H9 (cell line): ENCODE results near the gene KHNYN. TPM values are rescaled to one million over a fixed set of nuclear protein-coding genes. Genes with fewer than 3 reads are reported as not detected.

Source experiments
- DNase-seq: peaks from one replicate; pipeline ENCODE4 v3.0.0-alpha.2; 2017
- H2AFZ ChIP-seq: one replicate; pipeline ENCODE4 v1.6.1; 2013; ENCODE audit warnings: mild to moderate bottlenecking, low read length, control low read depth, moderate library complexity
- H2AK5ac ChIP-seq: 2 replicates; pipeline ENCODE4 v1.6.1; 2013; ENCODE audit warnings: low read length, control low read depth, mixed read lengths; ENCODE audit not compliant: insufficient read length
- H2BK120ac ChIP-seq: one replicate; pipeline ENCODE4 v1.6.1; 2013; ENCODE audit warnings: low read depth, mild to moderate bottlenecking, low read length, control low read depth, inconsistent platforms; ENCODE audit not compliant: poor library complexity, severe bottlenecking
- H2BK12ac ChIP-seq: 2 replicates; pipeline ENCODE4 v1.6.1; 2013; ENCODE audit warnings: low read length, control low read depth, mixed read lengths, low read depth; ENCODE audit not compliant: insufficient read length
- H2BK15ac ChIP-seq: 2 replicates; pipeline ENCODE4 v1.6.1; 2013; ENCODE audit warnings: low read depth, low read length, control low read depth
- H2BK20ac ChIP-seq: one replicate; pipeline ENCODE4 v1.6.1; 2013; ENCODE audit warnings: low read depth, mild to moderate bottlenecking, low read length, control low read depth, inconsistent platforms; ENCODE audit not compliant: poor library complexity, severe bottlenecking
- H2BK5ac ChIP-seq: 2 replicates; pipeline ENCODE4 v1.6.1; 2013; ENCODE audit warnings: low read length, control low read depth, mixed read lengths; ENCODE audit not compliant: insufficient read length
- H3K14ac ChIP-seq: 2 replicates; pipeline ENCODE4 v1.6.1; 2013; ENCODE audit warnings: low read length, control low read depth; ENCODE audit not compliant: insufficient read depth
- H3K18ac ChIP-seq: 2 replicates; pipeline ENCODE4 v1.6.1; 2013; ENCODE audit warnings: low read depth, mild to moderate bottlenecking, mixed read lengths, low read length, control low read depth; ENCODE audit not compliant: insufficient read length
- H3K23ac ChIP-seq: 2 replicates; pipeline ENCODE4 v1.6.1; 2013; ENCODE audit warnings: low read length, control low read depth, mixed read lengths, low read depth; ENCODE audit not compliant: insufficient read length
- H3K23me2 ChIP-seq: 2 replicates; pipeline ENCODE4 v1.6.1; 2013; ENCODE audit warnings: low read depth, mild to moderate bottlenecking, mixed read lengths, low read length, control low read depth; ENCODE audit not compliant: insufficient read length, poor library complexity, severe bottlenecking
- H3K27ac ChIP-seq: 2 replicates; pipeline ENCODE4 v1.5.1; 2013; ENCODE audit warnings: low read length, control low read depth, mixed read lengths, low read depth; ENCODE audit not compliant: insufficient read length
- H3K27me3 ChIP-seq: 2 replicates; pipeline ENCODE4 v1.6.1; 2013; ENCODE audit warnings: low read length, control low read depth, inconsistent platforms; ENCODE audit not compliant: insufficient read depth
- H3K4ac ChIP-seq: 2 replicates; pipeline ENCODE4 v1.6.1; 2013; ENCODE audit warnings: low read depth, mild to moderate bottlenecking, control low read depth, inconsistent platforms, low read length, moderate library complexity
- H3K4me1 ChIP-seq: 2 replicates; pipeline ENCODE4 v1.6.1; 2013; ENCODE audit warnings: low read length, control low read depth, inconsistent platforms; ENCODE audit not compliant: insufficient read depth
- H3K4me2 ChIP-seq: 2 replicates; pipeline ENCODE4 v1.6.1; 2013; ENCODE audit warnings: low read length, control low read depth, mixed read lengths; ENCODE audit not compliant: insufficient read length, insufficient read depth
- H3K56ac ChIP-seq: 2 replicates; pipeline ENCODE4 v1.6.1; 2013; ENCODE audit warnings: low read depth, mild to moderate bottlenecking, mixed read lengths, low read length, control low read depth; ENCODE audit not compliant: insufficient read length
- H3K79me1 ChIP-seq: 2 replicates; pipeline ENCODE4 v1.6.1; 2013; ENCODE audit warnings: low read depth, mild to moderate bottlenecking, moderate library complexity, low read length, control low read depth, inconsistent platforms; ENCODE audit not compliant: insufficient read depth, poor library complexity, severe bottlenecking
- H3K79me2 ChIP-seq: 2 replicates; pipeline ENCODE4 v1.6.1; 2013; ENCODE audit warnings: low read length, control low read depth, inconsistent platforms; ENCODE audit not compliant: insufficient read depth
- H3K9ac ChIP-seq: 2 replicates; pipeline ENCODE4 v1.6.1; 2013; ENCODE audit warnings: low read length, control low read depth, mixed read lengths; ENCODE audit not compliant: insufficient read length; ENCODE audit errors: extremely low read depth
- H3K9me3 ChIP-seq: one replicate; pipeline ENCODE4 v1.6.1; 2013; ENCODE audit warnings: low read depth, low read length, inconsistent platforms; ENCODE audit not compliant: control insufficient read depth
- H3T11ph ChIP-seq: one replicate; pipeline ENCODE4 v1.6.1; 2013; ENCODE audit warnings: mild to moderate bottlenecking, low read length, control low read depth, inconsistent platforms
- H4K20me1 ChIP-seq: one replicate; pipeline ENCODE4 v1.6.1; 2013; ENCODE audit not compliant: control insufficient read depth, insufficient read length, insufficient read depth
- H4K5ac ChIP-seq: 2 replicates; pipeline ENCODE4 v1.6.1; 2013; ENCODE audit warnings: low read depth, mild to moderate bottlenecking, mixed read lengths, low read length, control low read depth; ENCODE audit not compliant: insufficient read length
- H4K8ac ChIP-seq: replicated peaks from 2 replicates; pipeline ENCODE4 v1.6.1; 2013; ENCODE audit warnings: low read length, control low read depth, mixed read lengths, low read depth; ENCODE audit not compliant: insufficient read length
- H4K91ac ChIP-seq: 2 replicates; pipeline ENCODE4 v1.6.1; 2013; ENCODE audit warnings: low read depth, mild to moderate bottlenecking, moderate library complexity, mixed read lengths, low read length, control low read depth; ENCODE audit not compliant: insufficient read length
- H3K27ac Mint-ChIP-seq, 3 experiments: 2 replicates in 2 of 3; 3 replicates in 1 of 3; pipeline ENCODE4 v1.8.0; 2020 to 2021; ENCODE audit warnings: mixed read lengths in 3 of 3, mild to moderate bottlenecking in 1 of 3, moderate library complexity in 1 of 3
- H3K27me3 Mint-ChIP-seq: 2 replicates; pipeline ENCODE4 v1.8.0; 2021; ENCODE audit warnings: low read depth, mild to moderate bottlenecking, moderate library complexity, mixed read lengths
- H3K36me3 Mint-ChIP-seq, 3 experiments: 2 replicates in 2 of 3; 3 replicates in 1 of 3; pipeline ENCODE4 v1.8.0; 2020 to 2021; ENCODE audit warnings: low read depth in 3 of 3, mixed read lengths in 3 of 3; ENCODE audit not compliant: insufficient read depth in 1 of 3
- H3K4me1 Mint-ChIP-seq, 2 experiments: 2 replicates each; pipeline ENCODE4 v1.8.0; 2020; ENCODE audit warnings: mixed read lengths in 2 of 2
- H3K4me3 Mint-ChIP-seq, 2 experiments: 2 replicates in 1 of 2; 3 replicates in 1 of 2; pipeline ENCODE4 v1.8.0; 2020 to 2021; ENCODE audit warnings: mild to moderate bottlenecking in 2 of 2, mixed read lengths in 2 of 2, moderate library complexity in 1 of 2
- H3K9me3 Mint-ChIP-seq, 2 experiments: 2 replicates in 1 of 2; 3 replicates in 1 of 2; pipeline ENCODE4 v1.8.0; 2020; ENCODE audit warnings: mild to moderate bottlenecking in 2 of 2, mixed read lengths in 2 of 2, moderate library complexity in 1 of 2
- WGBS: extraction: QIAGEN DNeasy Blood & Tissue Kit; methylation state at CpG from one replicate; pipeline ENCODE4 v1.1.7; 2013; ENCODE audit warnings: missing lambda C conversion rate, low lambda C conversion rate, mixed read lengths; ENCODE audit not compliant: insufficient read length; ENCODE audit errors: extremely low coverage; 5-methylcytosine and 5-hydroxymethylcytosine counted together
- total RNA-seq: library from RNA; stranded (reverse); gene quantifications from 2 replicates; pipeline ENCODE4 v1.2.1, GENCODE V29; 2021
- TF ChIP-seq, protein P1 (sequence below): fragments of 200-600 bp; sonication (generic); conservative IDR thresholded peaks from 3 replicates; pipeline ENCODE4 v1.8.0; 2021; ENCODE audit warnings: antibody characterized with exemption, mild to moderate bottlenecking

Gene KHNYN
- total RNA-seq, 1 experiment from 2014 or later: 30.0 TPM

- Mint-ChIP-seq H3K27me3 (peaks cover 2% of the 10 kb centered on the region), H3K36me3 (peaks cover 6 to 45% (median 42%) of the 10 kb centered on the region in 3 experiments; a peak in 6 of 7 replicates), H3K4me1 (peaks cover 18 to 21% of the 10 kb centered on the region in 2 experiments), H3K4me3 (no peak overlapping the region), H3K9me3 (no peaks in the 10 kb centered on the region), H3K27ac (no peak overlapping the region)
- Histone ChIP-seq H3K18ac (no peak overlapping the region), H2BK120ac (no peak overlapping the region), H4K8ac (no peak overlapping the region), H2BK15ac (no peak overlapping the region), H2BK12ac (no peak overlapping the region), H3K4me1 (peaks cover 3% of the 10 kb centered on the region; the same call in 1 of the 2 replicates), H3K79me1 (no peaks in the 10 kb centered on the region), H3K27me3 (no peaks in the 10 kb centered on the region), H4K5ac (no peak overlapping the region), H4K91ac (no peak overlapping the region), H2BK20ac (no peak overlapping the region), H3K4ac (no peak overlapping the region), H3K79me2 (no peaks in the 10 kb centered on the region), H3K14ac (no peak overlapping the region), H3K56ac (no peak overlapping the region), H3K4me2 (no peak overlapping the region), H3K9me3 (no peaks in the 10 kb centered on the region), H2AFZ (no peak overlapping the region), H3T11ph (no peak overlapping the region), H2BK5ac (no peak overlapping the region), H3K9ac (no peak overlapping the region), H3K23me2 (peaks cover 7% of the 10 kb centered on the region), H2AK5ac (no peak overlapping the region), H4K20me1 (peaks cover 2% of the 10 kb centered on the region), H3K23ac (no peak overlapping the region), H3K27ac (no peak overlapping the region)
- WGBS: no CpG with 5 or more reads among the region's 7 CpGs
- TF ChIP-seq, protein P1, sequence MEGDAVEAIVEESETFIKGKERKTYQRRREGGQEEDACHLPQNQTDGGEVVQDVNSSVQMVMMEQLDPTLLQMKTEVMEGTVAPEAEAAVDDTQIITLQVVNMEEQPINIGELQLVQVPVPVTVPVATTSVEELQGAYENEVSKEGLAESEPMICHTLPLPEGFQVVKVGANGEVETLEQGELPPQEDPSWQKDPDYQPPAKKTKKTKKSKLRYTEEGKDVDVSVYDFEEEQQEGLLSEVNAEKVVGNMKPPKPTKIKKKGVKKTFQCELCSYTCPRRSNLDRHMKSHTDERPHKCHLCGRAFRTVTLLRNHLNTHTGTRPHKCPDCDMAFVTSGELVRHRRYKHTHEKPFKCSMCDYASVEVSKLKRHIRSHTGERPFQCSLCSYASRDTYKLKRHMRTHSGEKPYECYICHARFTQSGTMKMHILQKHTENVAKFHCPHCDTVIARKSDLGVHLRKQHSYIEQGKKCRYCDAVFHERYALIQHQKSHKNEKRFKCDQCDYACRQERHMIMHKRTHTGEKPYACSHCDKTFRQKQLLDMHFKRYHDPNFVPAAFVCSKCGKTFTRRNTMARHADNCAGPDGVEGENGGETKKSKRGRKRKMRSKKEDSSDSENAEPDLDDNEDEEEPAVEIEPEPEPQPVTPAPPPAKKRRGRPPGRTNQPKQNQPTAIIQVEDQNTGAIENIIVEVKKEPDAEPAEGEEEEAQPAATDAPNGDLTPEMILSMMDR: no peak
- DNase-seq: no peak
Observed at GRCh38 chr14:24434036-24434435, 4.3 kb downstream of the KHNYN start.
